HG03108 (cell line): Measurements from ENCODE around the gene ZGPAT.

ENCODE experiments used
- ATAC-seq: cut with Tn5 transposase; IDR thresholded peaks from one replicate; pipeline ENCODE4 v1.9.1; 2021; ENCODE audit warnings: moderate library complexity; ENCODE audit not compliant: unreplicated experiment

ZGPAT gene

GRCh38 chr20:63732118-63733095 lies 24.6 kb downstream of the ZGPAT start:
- ATAC-seq = no peak

- ATAC-seq = no peak
Measured at GRCh38 chr20:63733117-63733516, 25.3 kb downstream of the ZGPAT start.

DNA sequence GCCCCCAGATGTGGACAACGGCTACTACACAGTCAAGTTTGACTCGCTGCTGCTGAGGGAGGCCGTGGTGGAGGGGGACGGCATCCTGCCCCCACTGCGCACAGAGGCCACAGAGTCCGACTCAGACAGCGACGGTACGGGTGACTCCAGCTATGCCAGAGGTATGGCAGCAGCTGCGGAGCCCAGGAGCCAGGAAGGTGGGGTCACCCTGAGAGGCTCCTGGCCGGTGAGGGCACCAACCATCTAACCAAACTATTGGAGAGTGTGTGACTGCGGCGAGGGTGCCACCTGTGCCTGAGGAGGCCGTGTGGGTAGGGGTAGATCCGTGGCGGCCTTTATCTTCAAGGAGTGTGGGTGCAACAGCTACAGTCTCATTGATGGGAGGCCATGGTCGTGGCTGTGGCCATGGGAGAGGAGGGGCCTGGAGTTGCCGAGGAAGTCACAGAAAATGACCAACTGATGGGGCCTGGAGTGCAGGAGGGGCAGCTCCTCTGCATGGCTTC lies 25.8 kb downstream of the ZGPAT start:
- no peak for ATAC-seq

GRCh38 chr20:63734111-63734945 lies 26.5 kb downstream of the ZGPAT start:
- ATAC-seq = no peak

DNA sequence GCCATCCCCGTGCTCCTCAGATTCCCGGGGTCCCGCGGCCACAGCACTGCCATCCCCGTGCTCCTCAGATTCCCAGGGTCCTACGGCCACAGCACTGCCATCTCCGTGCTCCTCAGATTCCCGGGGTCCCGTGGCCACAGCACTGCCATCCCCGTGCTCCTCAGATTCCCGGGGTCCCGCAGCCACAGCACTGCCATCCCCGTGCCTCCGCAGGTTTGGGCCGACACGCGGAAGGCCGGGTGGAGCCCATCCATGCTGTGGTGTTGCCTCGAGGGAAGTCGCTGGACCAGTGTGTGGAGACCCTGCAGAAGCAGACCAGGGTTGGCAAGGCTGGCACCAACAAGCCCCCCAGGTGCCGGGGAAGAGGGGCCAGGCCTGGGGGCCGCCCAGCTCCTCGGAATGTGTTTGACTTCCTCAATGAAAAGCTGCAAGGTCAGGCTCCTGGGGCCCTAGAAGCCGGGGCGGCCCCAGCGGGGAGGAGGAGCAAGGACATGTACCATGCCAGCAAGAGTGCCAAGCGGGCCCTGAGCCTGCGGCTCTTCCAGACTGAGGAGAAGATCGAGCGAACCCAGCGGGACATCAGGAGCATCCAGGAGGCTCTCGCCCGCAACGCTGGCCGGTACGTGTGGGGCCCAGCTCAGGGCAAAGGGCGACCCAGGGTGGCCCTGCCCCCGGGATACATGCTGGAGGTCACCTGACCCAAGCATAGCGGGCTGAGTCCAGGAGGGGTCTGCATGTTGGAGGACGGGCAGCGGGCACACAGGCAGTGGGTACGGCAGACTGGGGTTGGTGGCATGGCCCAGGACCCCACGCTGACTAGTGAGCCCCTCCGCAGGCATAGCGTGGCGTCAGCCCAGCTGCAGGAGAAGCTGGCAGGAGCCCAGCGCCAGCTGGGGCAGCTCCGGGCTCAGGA lies 27.4 kb downstream of the ZGPAT start:
- no peak for ATAC-seq

DNA sequence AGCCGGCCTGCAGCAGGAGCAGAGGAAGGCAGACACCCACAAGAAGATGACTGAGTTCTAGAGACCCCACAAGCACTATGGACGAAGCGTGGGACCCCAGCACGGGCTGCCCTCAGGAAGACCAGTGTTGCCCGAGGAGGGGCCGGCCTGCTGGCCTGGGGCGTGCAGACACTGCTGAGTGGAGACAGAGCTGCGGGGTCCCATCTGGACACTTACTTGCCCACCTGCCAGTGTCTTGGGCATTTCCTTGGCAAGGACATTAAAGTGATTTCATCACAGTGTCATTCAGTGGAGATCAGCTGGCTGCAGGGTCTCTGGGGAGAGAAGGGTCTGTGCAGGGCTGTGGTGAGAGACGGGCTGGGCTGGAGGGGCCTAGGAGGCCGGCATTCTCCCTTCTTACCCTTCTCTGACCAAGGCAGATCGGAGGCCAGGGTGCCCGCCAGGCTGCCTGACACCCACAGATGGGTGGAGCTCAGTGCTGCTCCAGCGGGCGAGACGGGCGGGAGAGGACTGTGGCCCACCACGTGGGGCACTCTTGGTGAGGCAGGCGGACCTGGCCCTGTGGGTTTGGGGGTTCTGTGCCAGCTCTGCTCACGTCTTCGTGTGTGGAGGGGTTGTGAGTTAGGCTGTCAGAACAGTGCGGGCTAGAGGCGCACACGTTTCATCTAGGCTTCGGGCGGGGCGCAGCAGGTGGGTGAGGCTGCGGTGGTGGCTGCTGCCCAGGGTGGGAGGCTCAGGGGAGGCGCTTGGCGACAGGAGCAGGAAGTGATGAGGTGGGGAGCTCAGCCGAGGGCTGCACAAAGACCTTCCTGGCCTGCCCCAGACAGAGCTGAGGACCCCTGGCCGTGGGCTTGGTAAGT lies 28.2 kb downstream of the ZGPAT start, which contains the start of gene LIME1:
LIME1 (plus strand) TSS at position 806 of the 860 bp plus-strand sequence. CDS start 886 bp downstream, outside the sequence.
- no peak for ATAC-seq

- no peak for ATAC-seq
Measured at GRCh38 chr20:63736893-63737694, 29.3 kb downstream of the ZGPAT start.

DNA sequence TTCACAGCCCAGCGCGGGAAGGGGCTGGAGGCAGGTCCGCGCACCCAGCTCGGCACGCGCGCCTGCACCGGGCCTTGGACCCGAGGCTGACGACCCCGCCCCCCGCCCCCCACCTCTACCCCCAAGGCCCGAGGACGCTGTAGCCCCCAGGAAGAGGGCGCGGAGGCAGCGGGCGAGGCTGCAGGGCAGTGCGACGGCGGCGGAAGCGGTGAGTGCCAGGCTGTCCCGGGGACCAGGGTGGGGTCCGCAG lies 29.8 kb downstream of the ZGPAT start:
- ATAC-seq = no peak

- no peak for ATAC-seq
Measured at GRCh38 chr20:63737945-63738686, 30.3 kb downstream of the ZGPAT start.

DNA sequence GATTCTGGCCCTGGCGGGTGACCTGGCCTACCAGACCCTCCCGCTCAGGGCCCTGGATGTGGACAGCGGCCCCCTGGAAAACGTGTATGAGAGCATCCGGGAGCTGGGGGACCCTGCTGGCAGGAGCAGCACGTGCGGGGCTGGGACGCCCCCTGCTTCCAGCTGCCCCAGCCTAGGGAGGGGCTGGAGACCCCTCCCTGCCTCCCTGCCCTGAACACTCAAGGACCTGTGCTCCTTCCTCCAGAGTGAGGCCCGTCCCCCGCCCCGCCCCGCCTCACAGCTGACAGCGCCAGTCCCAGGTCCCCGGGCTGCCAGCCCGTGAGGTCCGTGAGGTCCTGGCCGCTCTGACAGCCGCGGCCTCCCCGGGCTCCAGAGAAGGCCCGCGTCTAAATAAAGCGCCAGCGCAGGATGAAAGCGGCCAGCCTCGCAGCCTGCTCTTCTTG lies 30.9 kb downstream of the ZGPAT start:
- ATAC-seq = no peak

DNA sequence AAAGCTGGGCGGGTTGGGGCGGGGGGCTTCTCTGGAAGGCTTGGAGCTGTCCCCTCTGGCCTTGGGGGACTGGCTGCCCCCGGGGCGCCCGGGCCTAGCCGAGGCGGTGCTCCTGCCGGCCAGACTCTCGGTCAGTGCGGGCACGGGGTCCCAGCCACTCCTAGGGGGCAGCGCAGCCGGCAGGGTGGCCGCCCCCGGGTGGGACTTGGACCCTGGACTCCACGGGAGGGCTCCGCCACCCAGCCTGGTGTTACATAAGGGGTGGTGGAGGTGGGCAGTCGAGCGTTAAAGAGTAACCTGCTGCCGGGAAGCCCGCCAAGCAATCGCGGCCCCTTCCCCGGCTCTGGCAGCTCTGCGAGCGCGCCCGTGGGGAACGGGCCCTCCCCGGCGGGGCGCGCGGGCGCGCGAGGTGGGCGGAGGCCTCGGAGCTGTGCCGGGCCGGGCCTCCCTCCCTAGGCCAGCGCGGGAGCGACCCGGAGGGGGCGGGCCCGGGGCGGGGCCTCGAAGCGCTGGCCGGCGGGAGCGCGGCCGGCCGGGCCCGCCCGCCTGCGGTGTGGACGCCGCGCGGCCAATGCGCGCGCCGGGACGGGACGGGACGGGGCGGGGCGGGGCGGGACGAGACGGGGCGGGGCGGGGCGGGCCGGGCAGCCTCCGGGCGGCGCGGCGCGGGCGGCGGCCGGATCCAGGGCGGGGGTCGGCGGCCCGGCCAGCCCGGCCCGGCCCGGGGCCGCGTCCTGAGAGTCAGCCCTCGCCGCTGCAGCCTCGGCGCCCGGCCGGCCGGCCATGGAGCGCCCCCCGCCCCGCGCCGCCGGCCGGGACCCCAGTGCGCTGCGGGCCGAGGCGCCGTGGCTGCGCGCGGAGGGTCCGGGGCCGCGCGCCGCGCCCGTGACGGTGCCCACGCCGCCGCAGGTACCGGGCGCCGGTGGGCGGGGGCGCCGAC lies 31.6 kb downstream of the ZGPAT start, which contains the start of gene SLC2A4RG:
SLC2A4RG (plus strand) TSS at position 647 of the 940 bp plus-strand sequence; CDS start at position 784, 137 bp downstream.
- peak; percentile 37 for ATAC-seq

DNA sequence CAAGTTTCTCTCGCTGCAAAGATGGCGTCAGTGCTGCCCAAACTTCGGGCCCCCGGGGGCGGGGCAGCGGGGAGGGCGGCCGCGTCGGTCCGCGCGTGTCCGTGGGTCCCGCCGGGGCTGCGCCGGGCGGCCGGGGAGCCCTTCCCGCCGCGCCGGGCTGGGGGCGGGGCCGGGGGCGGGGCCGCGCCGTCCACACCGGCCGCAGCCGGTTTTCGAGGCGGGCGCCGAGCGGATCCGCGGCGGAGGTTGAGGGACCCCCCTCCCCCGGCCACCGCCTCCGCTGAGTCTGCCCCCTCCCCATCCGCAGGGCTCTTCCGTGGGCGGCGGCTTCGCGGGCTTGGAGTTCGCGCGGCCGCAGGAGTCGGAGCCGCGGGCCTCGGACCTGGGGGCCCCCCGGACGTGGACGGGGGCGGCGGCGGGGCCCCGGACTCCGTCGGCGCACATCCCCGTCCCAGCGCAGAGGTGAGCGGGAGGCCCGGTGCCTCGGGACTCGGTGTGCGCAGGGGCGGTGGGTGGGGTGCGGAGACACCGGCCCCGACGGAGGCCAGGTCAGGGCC lies 32.3 kb downstream of the ZGPAT start:
- ATAC-seq = no peak

DNA sequence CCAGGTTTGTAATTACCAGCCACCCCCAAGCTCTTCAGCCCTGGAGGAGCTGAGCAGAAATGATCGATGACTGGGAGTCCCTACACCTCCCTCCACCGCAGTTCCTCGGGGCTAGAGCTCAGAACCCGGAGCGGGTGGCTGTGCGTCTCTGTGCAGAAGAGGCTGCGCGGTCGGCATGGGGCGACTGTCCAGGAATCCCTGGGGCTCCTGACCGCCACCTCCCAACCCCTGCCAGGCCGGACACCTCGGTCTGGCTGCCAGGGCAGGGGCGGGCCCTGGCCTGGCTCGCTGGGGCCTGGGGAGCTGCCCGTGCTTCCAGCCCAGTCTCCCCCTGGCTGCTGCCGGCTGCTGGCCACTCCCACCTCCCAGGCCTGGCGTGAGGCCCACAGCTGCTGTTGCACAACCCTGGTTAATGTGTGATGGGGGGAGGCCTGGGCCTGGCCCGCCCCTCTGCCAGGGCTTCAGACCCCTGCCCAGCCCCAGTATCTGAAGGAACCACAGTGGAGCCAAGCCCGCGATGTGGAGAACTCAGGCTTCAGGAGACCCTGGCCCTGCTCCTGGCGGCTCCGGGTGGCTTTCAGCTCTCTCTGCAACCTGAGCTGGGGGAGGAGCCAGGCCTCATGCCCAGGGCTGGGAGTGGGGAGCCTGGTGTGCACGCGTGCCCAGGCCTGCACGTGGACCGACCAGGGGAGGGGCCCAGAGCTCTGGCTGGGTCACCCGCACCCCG lies 33.0 kb downstream of the ZGPAT start:
- ATAC-seq = no peak

- no peak for ATAC-seq
Measured at GRCh38 chr20:63741354-63741675, 33.5 kb downstream of the ZGPAT start.

GRCh38 chr20:63741676-63742380 lies 34.0 kb downstream of the ZGPAT start:
- no peak for ATAC-seq
